ENCODE measurements around the gene DHX38. TPM values are rescaled to one million over a fixed set of nuclear protein-coding genes. Genes with fewer than 3 reads are reported as not detected.

Gene DHX38
- total RNA-seq, 4 donors from 2014 or later = 74.1 to 111 (median 81.0) TPM

DNA sequence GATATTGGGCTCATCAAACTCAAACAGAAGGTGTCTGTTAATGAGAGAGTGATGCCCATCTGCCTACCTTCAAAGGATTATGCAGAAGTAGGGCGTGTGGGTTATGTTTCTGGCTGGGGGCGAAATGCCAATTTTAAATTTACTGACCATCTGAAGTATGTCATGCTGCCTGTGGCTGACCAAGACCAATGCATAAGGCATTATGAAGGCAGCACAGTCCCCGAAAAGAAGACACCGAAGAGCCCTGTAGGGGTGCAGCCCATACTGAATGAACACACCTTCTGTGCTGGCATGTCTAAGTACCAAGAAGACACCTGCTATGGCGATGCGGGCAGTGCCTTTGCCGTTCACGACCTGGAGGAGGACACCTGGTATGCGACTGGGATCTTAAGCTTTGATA is 33.2 kb upstream of the DHX38 start:
- TF ChIP-seq POLR2A (IDR thresholded peaks at IDR 0.05) (no peak), EP300 (IDR thresholded peaks at IDR 0.05) (no peak)
- TF ChIP-seq, protein P1, sequence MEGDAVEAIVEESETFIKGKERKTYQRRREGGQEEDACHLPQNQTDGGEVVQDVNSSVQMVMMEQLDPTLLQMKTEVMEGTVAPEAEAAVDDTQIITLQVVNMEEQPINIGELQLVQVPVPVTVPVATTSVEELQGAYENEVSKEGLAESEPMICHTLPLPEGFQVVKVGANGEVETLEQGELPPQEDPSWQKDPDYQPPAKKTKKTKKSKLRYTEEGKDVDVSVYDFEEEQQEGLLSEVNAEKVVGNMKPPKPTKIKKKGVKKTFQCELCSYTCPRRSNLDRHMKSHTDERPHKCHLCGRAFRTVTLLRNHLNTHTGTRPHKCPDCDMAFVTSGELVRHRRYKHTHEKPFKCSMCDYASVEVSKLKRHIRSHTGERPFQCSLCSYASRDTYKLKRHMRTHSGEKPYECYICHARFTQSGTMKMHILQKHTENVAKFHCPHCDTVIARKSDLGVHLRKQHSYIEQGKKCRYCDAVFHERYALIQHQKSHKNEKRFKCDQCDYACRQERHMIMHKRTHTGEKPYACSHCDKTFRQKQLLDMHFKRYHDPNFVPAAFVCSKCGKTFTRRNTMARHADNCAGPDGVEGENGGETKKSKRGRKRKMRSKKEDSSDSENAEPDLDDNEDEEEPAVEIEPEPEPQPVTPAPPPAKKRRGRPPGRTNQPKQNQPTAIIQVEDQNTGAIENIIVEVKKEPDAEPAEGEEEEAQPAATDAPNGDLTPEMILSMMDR (IDR thresholded peaks at IDR 0.05) = no peak

DNA sequence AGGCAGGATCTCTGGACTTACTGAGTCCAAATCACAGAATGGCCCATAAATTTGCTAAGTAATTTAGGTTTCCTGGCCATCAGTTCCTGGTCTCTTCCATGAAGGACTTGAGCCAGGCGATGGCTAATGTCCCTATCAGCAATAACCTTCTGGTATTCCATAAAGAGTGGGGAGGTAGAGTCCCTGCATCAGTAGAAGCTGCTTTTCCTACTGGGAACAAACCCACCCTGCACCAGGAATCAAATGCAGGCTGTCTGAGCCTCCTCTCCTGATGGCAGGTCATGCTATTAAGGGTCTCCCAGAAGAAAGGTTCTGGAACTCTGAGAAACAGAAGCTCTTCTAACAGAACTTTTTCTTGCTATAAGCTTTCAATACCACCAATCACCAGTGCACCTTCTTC is 32.1 kb upstream of the DHX38 start:
- Histone ChIP-seq H3K4me1 (peaks cover 0 to 3% (median 0%) of the 10 kb centered on the region in 4 donors), H3K4me3 (no peak overlapping the region), H3K27me3 (no peaks in the 10 kb centered on the region), H3K36me3 (peaks cover 0 to 4% (median 0%) of the 10 kb centered on the region in 3 donors), H3K27ac (no peak overlapping the region), H3K9me3 (no peaks in the 10 kb centered on the region)
- 88 to 100% methylated on average over 1 of the region's 1 CpG for WGBS, 2 donors
- TF ChIP-seq, protein P1 (IDR thresholded peaks at IDR 0.05) = no peak
- no peak for TF ChIP-seq POLR2A (IDR thresholded peaks at IDR 0.05)
- TF ChIP-seq EP300 (IDR thresholded peaks at IDR 0.05) = no peak
- DNase-seq (ENCODE audit: low spot score in 2 of 2) = no peak

More for the DNA sequence above, 33.2 kb upstream of the DHX38 start:
- H3K4me1 ChIP-seq = no peaks in the 10 kb centered on the region
- no peaks in the 10 kb centered on the region for H3K9me3 ChIP-seq
- no peak overlapping the region for H3K27ac ChIP-seq
- DNase-seq (ENCODE audit: low spot score in 2 of 2) = no peak
- H3K36me3 ChIP-seq = peaks cover 0 to 4% (median 0%) of the 10 kb centered on the region in 3 donors
- H3K27me3 ChIP-seq = no peaks in the 10 kb centered on the region
- WGBS, 2 donors = 90 to 95% methylated on average over 9 of the region's 9 CpGs
- no peak overlapping the region for H3K4me3 ChIP-seq

DNA sequence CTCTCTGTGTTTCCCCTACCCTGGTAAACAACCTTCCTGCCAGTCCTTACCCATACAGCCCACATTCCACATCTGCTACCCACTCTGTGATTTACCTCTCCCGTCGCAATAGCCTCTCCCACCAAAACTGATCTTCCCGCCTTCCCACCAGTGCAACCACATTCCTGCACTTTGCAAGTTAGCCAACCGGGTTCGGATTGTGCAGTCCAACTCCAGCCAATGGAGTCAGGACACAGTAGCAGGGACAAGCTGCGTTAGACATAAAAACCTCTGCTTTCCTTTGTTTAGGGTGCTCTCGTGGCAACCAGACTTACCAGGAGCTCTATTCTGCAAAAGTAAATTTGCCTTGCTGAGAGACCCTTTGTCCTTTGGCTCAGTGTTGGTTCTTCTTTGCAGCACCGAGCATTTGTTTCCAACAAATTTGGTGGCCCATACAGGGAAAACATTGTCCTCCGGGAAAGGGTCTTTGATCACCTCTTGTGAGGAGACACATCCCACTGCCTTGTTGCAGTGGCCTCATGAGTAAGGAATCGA is 29.2 kb upstream of the DHX38 start:
- peaks cover 0 to 18% (median 3%) of the 10 kb centered on the region in 4 donors for H3K4me1 ChIP-seq
- no peak for TF ChIP-seq EP300 (IDR thresholded peaks at IDR 0.05)
- TF ChIP-seq POLR2A (IDR thresholded peaks at IDR 0.05) = no peak
- TF ChIP-seq, protein P1 (IDR thresholded peaks at IDR 0.05) = no peak
- no peak for DNase-seq (ENCODE audit: low spot score in 2 of 2)
- no peaks in the 10 kb centered on the region for H3K27me3 ChIP-seq
- no peak overlapping the region for H3K4me3 ChIP-seq
- H3K36me3 ChIP-seq = peaks cover 0 to 4% (median 0%) of the 10 kb centered on the region in 3 donors
- no peaks in the 10 kb centered on the region for H3K9me3 ChIP-seq
- 89 to 95% methylated on average over 10 of the region's 10 CpGs for WGBS, 2 donors
- no peak overlapping the region for H3K27ac ChIP-seq

DNA sequence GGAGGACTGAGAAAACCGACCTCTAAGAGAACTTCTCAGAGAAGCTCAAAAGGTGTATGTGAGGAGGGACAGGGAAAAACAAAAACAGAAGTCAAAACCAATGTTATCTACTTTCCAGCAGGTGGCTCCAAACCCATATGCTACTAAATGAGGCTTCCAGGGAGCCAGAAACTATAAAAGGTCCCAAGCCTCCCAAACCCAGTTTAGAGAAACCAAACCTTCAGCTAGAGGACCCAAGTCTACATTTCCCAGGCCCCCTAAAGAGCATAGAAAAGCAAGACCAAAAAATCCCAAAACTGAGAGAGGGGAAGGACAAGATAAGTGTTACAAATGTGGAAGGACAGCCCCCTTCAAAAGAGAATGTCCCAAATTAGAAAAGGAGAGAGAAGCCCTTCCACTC is 26.9 kb upstream of the DHX38 start:
- DNase-seq (ENCODE audit: low spot score in 2 of 2) = no peak
- TF ChIP-seq, protein P1 (IDR thresholded peaks at IDR 0.05) = peak; percentile 52 to 64 (median 54)
- no peak for TF ChIP-seq POLR2A (IDR thresholded peaks at IDR 0.05)
- peaks cover 0 to 27% (median 5%) of the 10 kb centered on the region in 4 donors for H3K4me1 ChIP-seq
- no peak overlapping the region for H3K4me3 ChIP-seq
- H3K27ac ChIP-seq = peak overlapping the region in 1 of 4 donors; percentile 8
- H3K27me3 ChIP-seq = no peaks in the 10 kb centered on the region
- 9 to 19% methylated on average over 1 of the region's 1 CpG for WGBS, 2 donors
- H3K9me3 ChIP-seq = no peaks in the 10 kb centered on the region
- no peaks in the 10 kb centered on the region for H3K36me3 ChIP-seq

DNA sequence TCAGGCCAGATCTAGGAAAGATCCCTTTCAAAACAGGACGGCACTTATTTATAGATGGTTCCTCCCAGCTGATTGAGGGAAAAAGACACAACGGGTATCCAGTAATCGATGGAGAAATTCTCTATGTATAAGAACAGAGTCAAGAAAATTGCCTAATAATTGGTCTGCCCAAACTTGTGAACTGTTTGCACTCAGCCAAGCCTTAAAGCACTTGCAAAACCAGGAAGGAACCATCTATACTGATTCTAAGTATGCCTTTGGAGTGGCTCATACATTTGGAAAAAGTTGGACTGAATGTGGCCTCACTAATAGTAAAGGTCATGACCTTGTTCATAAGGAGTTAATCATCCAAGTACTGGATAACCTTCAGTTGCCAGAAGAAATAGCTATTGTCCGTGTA is 24.7 kb upstream of the DHX38 start:
- no peak overlapping the region for H3K4me3 ChIP-seq
- H3K4me1 ChIP-seq = peaks cover 0 to 49% (median 10%) of the 10 kb centered on the region in 4 donors
- H3K36me3 ChIP-seq = no peaks in the 10 kb centered on the region
- H3K27ac ChIP-seq = peak overlapping the region in 2 of 4 donors; percentile 53 to 80
- H3K9me3 ChIP-seq = no peaks in the 10 kb centered on the region
- no peak for DNase-seq (ENCODE audit: low spot score in 2 of 2)
- TF ChIP-seq POLR2A (IDR thresholded peaks at IDR 0.05) = no peak
- TF ChIP-seq, protein P1 (IDR thresholded peaks at IDR 0.05) = no peak
- H3K27me3 ChIP-seq = no peaks in the 10 kb centered on the region
- WGBS, 2 donors = 63 to 67% methylated on average over 4 of the region's 4 CpGs
